Endothelial cell of umbilical vein (primary cell): ENCODE measurements around the gene MED16. TPM values are rescaled to one million over a fixed set of nuclear protein-coding genes. Genes with fewer than 3 reads are reported as not detected.

Experiments used
- BruUV-seq: library from RNA; stranded (reverse); fragments of 400-500 nt; replicated peaks from 2 replicates; lab custom pipeline; 2021; lab: Mats Ljungman, UMichigan
- CTCF ChIA-PET: fragments of 300-600, 350-600 bp; sonication (Branson Sonifier 250); formaldehyde crosslinking; loops from one replicate; lab custom pipeline; 2021; ENCODE audit warnings: antibody characterized with exemption, inconsistent platforms; lab: Charles Lee
- POLR2A ChIA-PET: fragments of 300-600, 350-600 bp; sonication (Branson Sonifier 250); formaldehyde crosslinking; loops from one replicate; lab custom pipeline; 2021; ENCODE audit warnings: antibody characterized with exemption, inconsistent platforms; lab: Charles Lee
- DNase-seq: peaks from one replicate; pipeline ENCODE4 v3.0.0-alpha.2; 2011; ENCODE audit warnings: low read depth, low spot score
- FAIRE-seq: peaks from 2 replicates; lab custom pipeline; 2011; peaks lifted over from hg19 to GRCh38; lab: Jason Lieb, UNC
- H2AFZ ChIP-seq: 2 replicates; pipeline ENCODE4 v1.6.0; 2012; ENCODE audit warnings: low read depth, low read length, control low read depth, inconsistent platforms
- H3K27ac ChIP-seq: 2 replicates; pipeline ENCODE4 v1.5.1; 2011; ENCODE audit warnings: low read depth, mild to moderate bottlenecking, control low read depth, low read length, moderate library complexity; ENCODE audit not compliant: insufficient read depth
- H3K27me3 ChIP-seq, 2 experiments: 2 replicates each; pipeline versions ENCODE4 v1.6.0 to v1.6.1; 2011; ENCODE audit warnings: low read length in 2 of 2, mixed read lengths in 1 of 2; ENCODE audit not compliant: control insufficient read depth in 2 of 2, insufficient read depth in 2 of 2
- H3K36me3 ChIP-seq, 2 experiments: 2 replicates in 1 of 2; 3 replicates in 1 of 2; pipeline ENCODE4 v1.5.1; 2011; ENCODE audit warnings: low read length in 2 of 2, mild to moderate bottlenecking in 1 of 2, moderate library complexity in 1 of 2; ENCODE audit not compliant: control insufficient read depth in 2 of 2, insufficient read depth in 2 of 2; ENCODE audit errors: extremely low read depth in 1 of 2
- H3K4me1 ChIP-seq: 3 replicates; pipeline ENCODE4 v1.5.1; 2011; ENCODE audit warnings: mild to moderate bottlenecking, low read length; ENCODE audit not compliant: control insufficient read depth, insufficient read depth; ENCODE audit errors: extremely low read depth
- H3K4me2 ChIP-seq: 2 replicates; pipeline ENCODE4 v1.6.1; 2011; ENCODE audit warnings: low read length, control low read depth, mixed read lengths; ENCODE audit not compliant: insufficient read depth
- H3K4me3 ChIP-seq, 3 experiments: fragments of 200-600 bp in 1 of 3; sonication (generic), shearing (Covaris generic) in 1 of 3; replicated peaks in 1 of 3; 2 replicates each; pipeline ENCODE4 v1.5.1; 2011 to 2016; ENCODE audit warnings: control low read depth in 3 of 3, low read length in 3 of 3, mild to moderate bottlenecking in 2 of 3, inconsistent platforms in 1 of 3, low read depth in 1 of 3, moderate library complexity in 1 of 3; ENCODE audit not compliant: insufficient read depth in 1 of 3
- H3K79me2 ChIP-seq: 2 replicates; pipeline ENCODE4 v1.6.0; 2012; ENCODE audit warnings: low read length, inconsistent platforms; ENCODE audit not compliant: control insufficient read depth, insufficient read depth
- H3K9ac ChIP-seq: replicated peaks from 2 replicates; pipeline ENCODE3; 2011; ENCODE audit warnings: low read length, control low read depth; ENCODE audit not compliant: insufficient read depth; ENCODE audit errors: extremely low read depth
- H3K9me1 ChIP-seq: replicated peaks from 3 replicates; pipeline ENCODE4 v1.6.0; 2011; ENCODE audit warnings: mild to moderate bottlenecking, low read length; ENCODE audit not compliant: control insufficient read depth, insufficient read depth; ENCODE audit errors: extremely low read depth
- H3K9me3 ChIP-seq: replicated peaks from 2 replicates; pipeline ENCODE4 v1.5.1; 2012; ENCODE audit warnings: low read length, inconsistent platforms; ENCODE audit not compliant: control insufficient read depth, insufficient read depth
- H4K20me1 ChIP-seq: replicated peaks from 2 replicates; pipeline ENCODE3; 2011; ENCODE audit warnings: mild to moderate bottlenecking, low read length; ENCODE audit not compliant: control insufficient read depth, insufficient read depth; ENCODE audit errors: extremely low read depth
- CTCF ChIP-seq, 2 donors: IDR thresholded peaks; 1 replicate in 1 of 2; 2 replicates in 1 of 2; pipeline ENCODE4 v1.5.1; 2011; ENCODE audit warnings: low read length in 2 of 2, mild to moderate bottlenecking in 2 of 2, moderate library complexity in 2 of 2, control low read depth in 1 of 2, inconsistent platforms in 1 of 2, low read depth in 1 of 2; ENCODE audit not compliant: insufficient read depth in 1 of 2; ENCODE audit errors: extremely low read depth in 1 of 2
- EZH2 ChIP-seq: IDR thresholded peaks from 2 replicates; pipeline ENCODE4 v1.6.1; 2012; ENCODE audit warnings: borderline replicate concordance, low read depth, mild to moderate bottlenecking, moderate library complexity, low read length, inconsistent platforms; ENCODE audit not compliant: severe bottlenecking
- FOS ChIP-seq: IDR thresholded peaks from 2 replicates; pipeline ENCODE4 v1.6.1; 2011; ENCODE audit warnings: mild to moderate bottlenecking, low read length, moderate library complexity, borderline replicate concordance; ENCODE audit not compliant: insufficient read depth
- GATA2 ChIP-seq: IDR thresholded peaks from 2 replicates; pipeline ENCODE4 v1.7.0; 2011; ENCODE audit warnings: low read depth, mild to moderate bottlenecking, moderate library complexity, mixed read lengths, low read length; ENCODE audit not compliant: insufficient read length, insufficient read depth
- JUN ChIP-seq: IDR thresholded peaks from 2 replicates; pipeline ENCODE4 v1.6.1; 2011; ENCODE audit warnings: borderline replicate concordance, low read depth; ENCODE audit not compliant: insufficient read length, insufficient read depth
- MAX ChIP-seq: IDR thresholded peaks from 2 replicates; pipeline ENCODE4 v1.6.1; 2011; ENCODE audit not compliant: insufficient read depth, insufficient read length
- MYC ChIP-seq: IDR thresholded peaks from one replicate; pipeline ENCODE4 v1.6.1; 2011; ENCODE audit warnings: mild to moderate bottlenecking, low read depth, low read length
- POLR2A ChIP-seq: IDR thresholded peaks from 2 replicates; pipeline ENCODE4 v1.6.1; 2012; ENCODE audit warnings: low read depth, mild to moderate bottlenecking, control low read depth, low read length
- POLR2AphosphoS5 ChIP-seq: IDR thresholded peaks from 2 replicates; pipeline ENCODE4 v1.6.1; 2012; ENCODE audit warnings: low read depth, mild to moderate bottlenecking, control low read depth, low read length, moderate library complexity; ENCODE audit not compliant: insufficient read depth
- dilution Hi-C: fragments of 300-500 bp; cut with MboI; formaldehyde crosslinking; loops from one replicate; pipeline ENCODE4 v1.15.0; 2019; ENCODE audit warnings: low sequenced_read_pairs; ENCODE audit not compliant: extremely low pct_ligation_motif_present
- intact Hi-C: fragments of 100-400 bp; cut with micrococcal nuclease; formaldehyde crosslinking; loops from one replicate; pipeline ENCODE4 v1.10.0; 2022
- polyA plus RNA-seq, 4 experiments: library from polyadenylated mRNA; depleted of rRNA in 3 of 4; stranded (reverse) in 3 of 4; unstranded in 1 of 4; fragments of >200 nt; gene quantifications; 2 replicates each; pipeline versions ENCODE4 v1.2.1 to v1.2.3, GENCODE V29; 2011 to 2012; ENCODE audit warnings: missing spikeins in 1 of 4
- total RNA-seq: library from RNA; stranded (reverse); gene quantifications from 2 replicates; pipeline ENCODE4 v1.2.3, GENCODE V29; 2021

The MED16 gene
- total and polyA plus RNA-seq, 2 donors (not counting 3 experiments of a cell fraction or from before 2014, with no cell fraction given) = 63.1 to 66.5 TPM

GRCh38 chr19:870314-870713, 22.7 kb downstream of the MED16 start:
- CTCF ChIA-PET = no interaction called here
- BruUV-seq = no TSS peak
- Histone ChIP-seq H3K9me1 (no peaks in the 10 kb centered on the region), H4K20me1 (no peaks in the 10 kb centered on the region), H3K79me2 (no peaks in the 10 kb centered on the region), H3K4me3 (no peak overlapping the region), H3K27ac (no peak overlapping the region), H3K36me3 (peaks cover 0 to 13% of the 10 kb centered on the region in 2 experiments), H2AFZ (no peak overlapping the region), H3K4me1 (peaks cover 9% of the 10 kb centered on the region), H3K9me3 (no peaks in the 10 kb centered on the region), H3K27me3 (no peaks in the 10 kb centered on the region), H3K9ac (no peak overlapping the region), H3K4me2 (no peak overlapping the region)
- no peak for FAIRE-seq
- POLR2A ChIA-PET = no interaction called here
- dilution Hi-C loops = no loop called here
- intact Hi-C loops = no loop called here
- TF ChIP-seq MAX = no peak
- TF ChIP-seq EZH2 = no peak
- no peak for TF ChIP-seq POLR2A
- TF ChIP-seq MYC = no peak
- TF ChIP-seq POLR2AphosphoS5 = no peak
- TF ChIP-seq FOS = no peak
- no peak for TF ChIP-seq JUN
- no peak for TF ChIP-seq CTCF (IDR thresholded peaks at IDR 0.05; ENCODE audit: extremely low read depth in 1 of 2, insufficient read depth in 1 of 2, low read depth in 1 of 2, low read length in 2 of 2)
- TF ChIP-seq GATA2 = no peak
- no peak for DNase-seq
